Amniotic epithelial cell (primary cell): ENCODE data around the gene AASDH.

Experiments used
- DNase-seq: peaks from one replicate; pipeline ENCODE4 v3.0.0-alpha.2; 2010; ENCODE audit warnings: low read depth

Gene AASDH

GRCh38 chr4:56315543-56315942, 71.7 kb downstream of the AASDH start:
- DNase-seq = no peak

- no peak for DNase-seq
Measured at GRCh38 chr4:56315041-56315440, 72.2 kb downstream of the AASDH start.

GRCh38 chr4:56314207-56314915, 72.9 kb downstream of the AASDH start:
- no peak for DNase-seq

- no peak for DNase-seq
Measured at GRCh38 chr4:56313132-56313531, 74.2 kb downstream of the AASDH start.

GRCh38 chr4:56311299-56311975, 75.9 kb downstream of the AASDH start:
- DNase-seq = no peak

GRCh38 chr4:56310401-56311125, 76.7 kb downstream of the AASDH start:
- no peak for DNase-seq

GRCh38 chr4:56308384-56308783, 78.9 kb downstream of the AASDH start:
- no peak for DNase-seq

GRCh38 chr4:56307423-56307822, 79.9 kb downstream of the AASDH start:
- no peak for DNase-seq

GRCh38 chr4:56305390-56305789, 81.9 kb downstream of the AASDH start:
- DNase-seq = no peak

GRCh38 chr4:56303921-56304320, 83.4 kb downstream of the AASDH start:
- DNase-seq = no peak

GRCh38 chr4:56302760-56303159, 84.5 kb downstream of the AASDH start:
- DNase-seq = no peak

- no peak for DNase-seq
Measured at GRCh38 chr4:56301997-56302496, 85.2 kb downstream of the AASDH start.

GRCh38 chr4:56301181-56301996, 85.9 kb downstream of the AASDH start:
- DNase-seq = peak; percentile 91

GRCh38 chr4:56298236-56298635, 89.1 kb downstream of the AASDH start:
- no peak for DNase-seq

GRCh38 chr4:56297776-56298175, 89.5 kb downstream of the AASDH start:
- no peak for DNase-seq

GRCh38 chr4:56296526-56296925, 90.8 kb downstream of the AASDH start:
- DNase-seq = no peak

- no peak for DNase-seq
Measured at GRCh38 chr4:56293121-56293520, 94.2 kb downstream of the AASDH start.

- peak; percentile 16 for DNase-seq
Measured at GRCh38 chr4:56289934-56290333, 97.4 kb downstream of the AASDH start.

- no peak for DNase-seq
Measured at GRCh38 chr4:56288663-56289062, 98.6 kb downstream of the AASDH start.
